Tibial nerve (tissue), 4 donors: ENCODE data around the gene PPFIBP2.

ENCODE experiments used
- EP300 ChIP-seq, 2 donors: sonication (generic); formaldehyde crosslinking; IDR thresholded peaks; one replicate each; pipeline ENCODE4 v1.6.1; 2017; ENCODE audit warnings: antibody characterized with exemption in 2 of 2, mild to moderate bottlenecking in 1 of 2
- TF ChIP-seq, protein P1 (sequence below), 5 experiments: fragments of 200-600 bp in 3 of 5; fragments of 450-650 bp in 2 of 5; sonication (generic) in 3 of 5; IDR thresholded peaks; one replicate each; pipeline ENCODE4 v1.5.1; 2016 to 2019; ENCODE audit warnings: antibody characterized with exemption in 5 of 5, mild to moderate bottlenecking in 3 of 5, moderate library complexity in 2 of 5

DNA sequence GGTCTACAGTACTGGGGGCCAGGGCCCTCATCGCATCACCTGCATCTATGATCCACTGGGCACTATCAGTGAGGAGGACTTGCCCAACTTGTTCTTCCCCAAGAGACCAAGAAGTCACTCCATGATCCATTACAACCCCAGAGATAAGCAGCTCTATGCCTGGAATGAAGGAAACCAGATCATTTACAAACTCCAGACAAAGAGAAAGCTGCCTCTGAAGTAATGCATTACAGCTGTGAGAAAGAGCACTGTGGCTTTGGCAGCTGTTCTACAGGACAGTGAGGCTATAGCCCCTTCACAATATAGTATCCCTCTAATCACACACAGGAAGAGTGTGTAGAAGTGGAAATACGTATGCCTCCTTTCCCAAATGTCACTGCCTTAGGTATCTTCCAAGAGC lies 3.8 kb upstream of the PPFIBP2 start:
- TF ChIP-seq, protein P1, sequence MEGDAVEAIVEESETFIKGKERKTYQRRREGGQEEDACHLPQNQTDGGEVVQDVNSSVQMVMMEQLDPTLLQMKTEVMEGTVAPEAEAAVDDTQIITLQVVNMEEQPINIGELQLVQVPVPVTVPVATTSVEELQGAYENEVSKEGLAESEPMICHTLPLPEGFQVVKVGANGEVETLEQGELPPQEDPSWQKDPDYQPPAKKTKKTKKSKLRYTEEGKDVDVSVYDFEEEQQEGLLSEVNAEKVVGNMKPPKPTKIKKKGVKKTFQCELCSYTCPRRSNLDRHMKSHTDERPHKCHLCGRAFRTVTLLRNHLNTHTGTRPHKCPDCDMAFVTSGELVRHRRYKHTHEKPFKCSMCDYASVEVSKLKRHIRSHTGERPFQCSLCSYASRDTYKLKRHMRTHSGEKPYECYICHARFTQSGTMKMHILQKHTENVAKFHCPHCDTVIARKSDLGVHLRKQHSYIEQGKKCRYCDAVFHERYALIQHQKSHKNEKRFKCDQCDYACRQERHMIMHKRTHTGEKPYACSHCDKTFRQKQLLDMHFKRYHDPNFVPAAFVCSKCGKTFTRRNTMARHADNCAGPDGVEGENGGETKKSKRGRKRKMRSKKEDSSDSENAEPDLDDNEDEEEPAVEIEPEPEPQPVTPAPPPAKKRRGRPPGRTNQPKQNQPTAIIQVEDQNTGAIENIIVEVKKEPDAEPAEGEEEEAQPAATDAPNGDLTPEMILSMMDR (IDR thresholded peaks at IDR 0.05): no peak
- TF ChIP-seq EP300 (IDR thresholded peaks at IDR 0.05): no peak
